ENCODE results near the gene FHOD3.

The FHOD3 gene

DNA sequence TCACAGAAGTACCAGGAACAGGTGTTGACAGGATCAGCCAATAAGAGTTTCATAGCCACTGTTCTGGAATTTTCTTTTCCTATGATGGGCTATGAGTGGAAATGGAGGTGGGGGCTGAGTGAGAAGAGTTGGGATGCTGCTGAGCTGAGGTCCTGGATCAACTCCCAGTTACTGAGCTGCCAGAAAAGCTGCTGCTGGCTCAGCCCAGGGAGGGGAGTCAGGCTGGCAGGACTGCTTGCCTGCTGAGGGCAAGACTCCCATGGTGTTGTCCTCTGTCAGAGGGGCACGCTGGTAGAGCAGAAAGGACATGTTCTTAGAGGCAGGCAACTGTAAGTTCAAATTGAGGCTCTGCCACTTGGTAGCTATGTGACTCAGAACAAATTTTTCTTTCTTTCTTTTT is 519.5 kb downstream of the FHOD3 start:
- Histone ChIP-seq H3K79me2 (ENCODE audit: insufficient read depth, low read length) (peaks cover 4% of the 10 kb centered on the region; the same call in 1 of the 2 replicates), H3K4me3 (ENCODE audit: low read length, poor library complexity, severe bottlenecking) (no peak overlapping the region), H3K9ac (ENCODE audit: low read depth, low read length, poor library complexity, severe bottlenecking) (no peak overlapping the region), H3K27me3 (ENCODE audit: insufficient read depth, low read length, poor library complexity, severe bottlenecking) (no peaks in the 10 kb centered on the region), H3K36me3 (ENCODE audit: insufficient read depth, low read length) (peaks cover 58% of the 10 kb centered on the region; the same call in 1 of the 2 replicates), H3F3A (ENCODE audit: low read depth) (no peaks in the 10 kb centered on the region), H3K9me2 (replicated peaks; ENCODE audit: low read depth, low read length) (no peaks in the 10 kb centered on the region), H4K20me1 (ENCODE audit: insufficient read depth, low read length, poor library complexity, severe bottlenecking) (no peaks in the 10 kb centered on the region), H3K9me3 (ENCODE audit: insufficient read depth, low read depth, low read length) (no peaks in the 10 kb centered on the region), H2AFZ (ENCODE audit: low read length) (no peak overlapping the region), H3K4me1 (ENCODE audit: insufficient read depth, low read length, poor library complexity, severe bottlenecking) (no peaks in the 10 kb centered on the region), H3K4me2 (ENCODE audit: low read depth, low read length, poor library complexity, severe bottlenecking) (no peak overlapping the region)
- TF ChIP-seq, protein P1, sequence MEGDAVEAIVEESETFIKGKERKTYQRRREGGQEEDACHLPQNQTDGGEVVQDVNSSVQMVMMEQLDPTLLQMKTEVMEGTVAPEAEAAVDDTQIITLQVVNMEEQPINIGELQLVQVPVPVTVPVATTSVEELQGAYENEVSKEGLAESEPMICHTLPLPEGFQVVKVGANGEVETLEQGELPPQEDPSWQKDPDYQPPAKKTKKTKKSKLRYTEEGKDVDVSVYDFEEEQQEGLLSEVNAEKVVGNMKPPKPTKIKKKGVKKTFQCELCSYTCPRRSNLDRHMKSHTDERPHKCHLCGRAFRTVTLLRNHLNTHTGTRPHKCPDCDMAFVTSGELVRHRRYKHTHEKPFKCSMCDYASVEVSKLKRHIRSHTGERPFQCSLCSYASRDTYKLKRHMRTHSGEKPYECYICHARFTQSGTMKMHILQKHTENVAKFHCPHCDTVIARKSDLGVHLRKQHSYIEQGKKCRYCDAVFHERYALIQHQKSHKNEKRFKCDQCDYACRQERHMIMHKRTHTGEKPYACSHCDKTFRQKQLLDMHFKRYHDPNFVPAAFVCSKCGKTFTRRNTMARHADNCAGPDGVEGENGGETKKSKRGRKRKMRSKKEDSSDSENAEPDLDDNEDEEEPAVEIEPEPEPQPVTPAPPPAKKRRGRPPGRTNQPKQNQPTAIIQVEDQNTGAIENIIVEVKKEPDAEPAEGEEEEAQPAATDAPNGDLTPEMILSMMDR (conservative IDR thresholded peaks at IDR 0.05; ENCODE audit: low read length), result no peak
- no peak for TF ChIP-seq EZH2phosphoT487 (IDR thresholded peaks at IDR 0.05; ENCODE audit: borderline replicate concordance)

DNA sequence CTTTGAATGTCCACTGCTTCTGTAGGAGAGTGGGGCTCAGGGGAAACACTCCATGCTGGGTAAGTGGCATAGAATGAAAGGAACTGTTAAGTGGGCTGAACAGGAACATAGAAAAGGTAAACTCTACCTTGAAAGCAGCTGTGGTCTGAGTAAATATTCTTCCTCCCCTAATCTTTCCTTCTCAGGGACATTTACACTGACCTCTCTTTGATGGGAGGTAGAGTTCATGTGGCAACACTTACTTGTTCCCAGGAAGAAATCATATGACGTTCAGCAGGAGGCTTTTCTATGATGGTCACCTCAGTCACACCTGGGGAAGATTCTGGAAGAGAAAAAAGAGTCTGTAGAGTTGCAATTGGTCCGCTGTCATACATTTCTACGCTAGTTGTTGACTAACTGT is 521.1 kb downstream of the FHOD3 start:
- H3K9ac ChIP-seq (ENCODE audit: low read depth, low read length, poor library complexity, severe bottlenecking), result no peak overlapping the region
- no peak overlapping the region for H2AFZ ChIP-seq (ENCODE audit: low read length)
- H3K4me1 ChIP-seq (ENCODE audit: insufficient read depth, low read length, poor library complexity, severe bottlenecking), result no peaks in the 10 kb centered on the region
- H3K79me2 ChIP-seq (ENCODE audit: insufficient read depth, low read length), result peaks cover 9% of the 10 kb centered on the region; the same call in 1 of the 2 replicates
- TF ChIP-seq EZH2phosphoT487 (IDR thresholded peaks at IDR 0.05; ENCODE audit: borderline replicate concordance), result no peak
- TF ChIP-seq, protein P1 (conservative IDR thresholded peaks at IDR 0.05; ENCODE audit: low read length), result no peak
- no peak overlapping the region for H3K4me2 ChIP-seq (ENCODE audit: low read depth, low read length, poor library complexity, severe bottlenecking)
- peaks cover 42% of the 10 kb centered on the region; the same call in 1 of the 2 replicates for H3K36me3 ChIP-seq (ENCODE audit: insufficient read depth, low read length)
- H3K27me3 ChIP-seq (ENCODE audit: insufficient read depth, low read length, poor library complexity, severe bottlenecking), result no peaks in the 10 kb centered on the region
- H3F3A ChIP-seq (ENCODE audit: low read depth), result no peaks in the 10 kb centered on the region
- no peaks in the 10 kb centered on the region for H3K9me3 ChIP-seq (ENCODE audit: insufficient read depth, low read depth, low read length)
- H3K9me2 ChIP-seq (replicated peaks; ENCODE audit: low read depth, low read length), result no peaks in the 10 kb centered on the region
- H4K20me1 ChIP-seq (ENCODE audit: insufficient read depth, low read length, poor library complexity, severe bottlenecking), result no peaks in the 10 kb centered on the region
- no peak overlapping the region for H3K4me3 ChIP-seq (ENCODE audit: low read length, poor library complexity, severe bottlenecking)

GRCh38 chr18:36819621-36820020 is 522.1 kb downstream of the FHOD3 start:
- Histone ChIP-seq H3K36me3 (ENCODE audit: insufficient read depth, low read length) (peaks cover 32% of the 10 kb centered on the region; the same call in 1 of the 2 replicates), H3F3A (ENCODE audit: low read depth) (no peaks in the 10 kb centered on the region), H3K4me1 (ENCODE audit: insufficient read depth, low read length, poor library complexity, severe bottlenecking) (no peaks in the 10 kb centered on the region), H3K4me2 (ENCODE audit: low read depth, low read length, poor library complexity, severe bottlenecking) (no peak overlapping the region), H3K9me3 (ENCODE audit: insufficient read depth, low read depth, low read length) (no peaks in the 10 kb centered on the region), H3K27me3 (ENCODE audit: insufficient read depth, low read length, poor library complexity, severe bottlenecking) (no peaks in the 10 kb centered on the region), H3K79me2 (ENCODE audit: insufficient read depth, low read length) (peaks cover 19% of the 10 kb centered on the region; the same call in 1 of the 2 replicates), H4K20me1 (ENCODE audit: insufficient read depth, low read length, poor library complexity, severe bottlenecking) (no peaks in the 10 kb centered on the region), H3K9me2 (replicated peaks; ENCODE audit: low read depth, low read length) (no peaks in the 10 kb centered on the region), H3K4me3 (ENCODE audit: low read length, poor library complexity, severe bottlenecking) (no peak overlapping the region), H2AFZ (ENCODE audit: low read length) (no peak overlapping the region), H3K9ac (ENCODE audit: low read depth, low read length, poor library complexity, severe bottlenecking) (no peak overlapping the region)
- TF ChIP-seq, protein P1 (conservative IDR thresholded peaks at IDR 0.05; ENCODE audit: low read length), result no peak
- no peak for TF ChIP-seq EZH2phosphoT487 (IDR thresholded peaks at IDR 0.05; ENCODE audit: borderline replicate concordance)
